K562 (cell line): ENCODE measurements around the gene APLP1. TPM values are rescaled to one million over a fixed set of nuclear protein-coding genes. Genes with fewer than 3 reads are reported as not detected.

Source experiments
- ATAC-seq: fragments of 200-7000 bp; cut with Tn5 transposase; 3 replicates; pipeline ENCODE4 v1.9.1; 2020; ENCODE audit warnings: moderate library complexity
- Bru-seq: library from RNA; stranded (reverse); fragments of 400-500 nt; gene quantifications from one replicate; lab custom pipeline; 2021; lab: Mats Ljungman, UMichigan
- BruChase-seq, 2 experiments: library from RNA; stranded (reverse); fragments of 400-500 nt; gene quantifications; one replicate each; lab custom pipeline; 2021; lab: Mats Ljungman, UMichigan
- BruUV-seq: library from RNA; stranded (reverse); fragments of 400-500 nt; replicated peaks from 2 replicates; lab custom pipeline; 2021; lab: Mats Ljungman, UMichigan
- CTCF ChIA-PET: fragments of 300-600 bp; formaldehyde crosslinking; extraction: SDS; loops from one replicate; lab custom pipeline; 2021; ENCODE audit warnings: low intra/inter-chr PET ratio; lab: Yijun Ruan, JAX
- POLR2A ChIA-PET: fragments of 300-600, 350-650 bp; sonication (Branson Sonifier 250); formaldehyde crosslinking; extraction: SDS; loops from one replicate; lab custom pipeline; 2021; ENCODE audit warnings: antibody characterized with exemption, inconsistent platforms; lab: Yijun Ruan, JAX
- DNase-seq, 4 experiments: peaks; one replicate each; pipeline versions ENCODE4 v3.0.0 to v3.0.0-alpha.2; 2011 to 2018; ENCODE audit warnings: low spot score in 3 of 4, mixed read lengths in 3 of 4; ENCODE audit errors: extremely low read depth in 1 of 4
- FAIRE-seq: peaks from 2 replicates; lab custom pipeline; 2011; peaks lifted over from hg19 to GRCh38; lab: Jason Lieb, UNC
- H2AFZ ChIP-seq: 2 replicates; pipeline ENCODE4 v1.6.0; 2011; ENCODE audit warnings: low read depth, low read length, control low read depth, inconsistent platforms
- H3K27ac ChIP-seq: fragments of 200-600 bp; 3 replicates; pipeline ENCODE4 v1.8.0; 2011; ENCODE audit warnings: low read depth, mild to moderate bottlenecking, control low read depth, inconsistent platforms, low read length, moderate library complexity, mixed read lengths; ENCODE audit errors: extremely low read depth
- H3K27me3 ChIP-seq, 2 experiments: fragments of 300-600 bp in 1 of 2; 2 replicates in 1 of 2; 3 replicates in 1 of 2; pipeline versions ENCODE4 v1.6.0 to v1.8.0; 2011; ENCODE audit warnings: inconsistent platforms in 2 of 2, low read length in 2 of 2, mild to moderate bottlenecking in 1 of 2, mixed read lengths in 1 of 2, moderate library complexity in 1 of 2; ENCODE audit not compliant: control insufficient read depth in 2 of 2, insufficient read depth in 2 of 2
- H3K36me3 ChIP-seq: fragments of 300-600 bp; 3 replicates; pipeline ENCODE4 v1.8.0; 2011; ENCODE audit warnings: mild to moderate bottlenecking, low read length, inconsistent platforms; ENCODE audit not compliant: control insufficient read depth, insufficient read depth
- H3K4me1 ChIP-seq, 2 experiments: fragments of 200-600 bp in 1 of 2; replicated peaks in 1 of 2; 2 replicates in 1 of 2; 3 replicates in 1 of 2; pipeline versions ENCODE4 v1.5.1 to v1.8.0; 2011; ENCODE audit warnings: inconsistent platforms in 2 of 2, low read length in 2 of 2, mild to moderate bottlenecking in 1 of 2, mixed read lengths in 1 of 2, moderate library complexity in 1 of 2; ENCODE audit not compliant: control insufficient read depth in 2 of 2, insufficient read depth in 2 of 2
- H3K4me2 ChIP-seq: 2 replicates; pipeline ENCODE4 v1.6.1; 2011; ENCODE audit warnings: low read length, control low read depth, inconsistent platforms, mixed read lengths; ENCODE audit not compliant: insufficient read depth
- H3K4me3 ChIP-seq: fragments of 200-600 bp; sonication (generic), shearing (Covaris generic); 2 replicates; pipeline ENCODE4 v1.5.1; 2016; ENCODE audit warnings: control low read depth, inconsistent platforms
- H3K79me2 ChIP-seq: fragments of 200-600 bp; 3 replicates; pipeline ENCODE4 v1.8.0; 2011; ENCODE audit warnings: low read length, inconsistent platforms; ENCODE audit not compliant: control insufficient read depth, insufficient read depth
- H3K9ac ChIP-seq, 2 experiments: 2 replicates each; pipeline versions ENCODE4 v1.6.0 to v1.6.1; 2011; ENCODE audit warnings: low read depth in 2 of 2, low read length in 2 of 2, control low read depth in 1 of 2, inconsistent platforms in 1 of 2, mild to moderate bottlenecking in 1 of 2, mixed read lengths in 1 of 2; ENCODE audit not compliant: insufficient read depth in 1 of 2
- H3K9me1 ChIP-seq: one replicate; pipeline ENCODE4 v1.6.0; 2011; ENCODE audit warnings: inconsistent platforms, mild to moderate bottlenecking, low read length, moderate library complexity; ENCODE audit not compliant: control insufficient read depth, insufficient read depth
- H3K9me3 ChIP-seq: replicated peaks from 2 replicates; pipeline ENCODE4 v1.5.1; 2011; ENCODE audit warnings: low read depth, low read length, inconsistent platforms; ENCODE audit not compliant: control insufficient read depth, insufficient read depth
- H4K20me1 ChIP-seq: replicated peaks from 2 replicates; pipeline ENCODE4 v1.6.1; 2011; ENCODE audit warnings: low read length, inconsistent platforms, mixed read lengths; ENCODE audit not compliant: control insufficient read depth, insufficient read depth
- ATF7 ChIP-seq: fragments of 450-650 bp; IDR thresholded peaks from 2 replicates; pipeline ENCODE4 v1.7.1; 2014; ENCODE audit warnings: mild to moderate bottlenecking, moderate library complexity
- CXXC5 ChIP-seq: fragments of 250-450 bp; sonication (Bioruptor Pico); IDR thresholded peaks from 2 replicates; pipeline ENCODE4 v1.8.0; 2022; ENCODE audit warnings: inconsistent platforms, mild to moderate bottlenecking, moderate library complexity
- DDX20 ChIP-seq: fragments of 450-650 bp; IDR thresholded peaks from 2 replicates; pipeline ENCODE4 v1.6.1; 2016; ENCODE audit warnings: missing genetic modification characterization, low read depth, mild to moderate bottlenecking, missing compliant biosample characterization, moderate library complexity
- PCBP2 ChIP-seq: fragments of 200-400 bp; formaldehyde crosslinking; IDR thresholded peaks from 2 replicates; pipeline ENCODE4 v1.6.1; 2018; ENCODE audit warnings: low read length, low read depth, mild to moderate bottlenecking, moderate library complexity; ENCODE audit not compliant: poor library complexity, severe bottlenecking
- ZC3H4 ChIP-seq: sonication (generic); formaldehyde crosslinking; IDR thresholded peaks from 2 replicates; pipeline ENCODE4 v1.9.0; 2021; ENCODE audit warnings: missing genetic modification reagents, borderline replicate concordance
- ZFP36 ChIP-seq: fragments of 150-350 bp; IDR thresholded peaks from 2 replicates; pipeline ENCODE4 v1.6.1; 2018; ENCODE audit warnings: low read length, low read depth; ENCODE audit not compliant: partially characterized antibody
- WGBS: fragments of 100-300 bp; shearing (Covaris generic); methylation state at CpG from one replicate; pipeline ENCODE4 v1.1.6; 2016; ENCODE audit warnings: low coverage, mixed read lengths; ENCODE audit not compliant: insufficient coverage; ENCODE audit errors: missing lambda C conversion rate; 5-methylcytosine and 5-hydroxymethylcytosine counted together
- in situ Hi-C: fragments of 300-500 bp; cut with MboI; formaldehyde crosslinking; loops from 4 replicates; pipeline ENCODE4 v1.15.0; 2018; ENCODE audit warnings: inconsistent platforms, mixed read lengths
- intact Hi-C: fragments of 100-400 bp; cut with micrococcal nuclease; formaldehyde crosslinking; loops from 2 replicates; pipeline ENCODE4 v1.14.2; 2022
- long read RNA-seq, 3 experiments: library from polyadenylated mRNA in 2 of 3; library from RNA in 1 of 3; unstranded in 2 of 3; stranded (forward) in 1 of 3; transcript quantifications; one replicate each; pipeline ENCODE4 v2.0.0, GENCODE V29; 2019 to 2022
- polyA minus RNA-seq, 3 experiments: library from RNA; depleted of rRNA, polyadenylated mRNA; stranded (reverse); fragments of >200 nt; gene quantifications; 2 replicates each; pipeline ENCODE4 v1.2.3, GENCODE V29; 2011
- polyA plus RNA-seq, 8 experiments: library from polyadenylated mRNA; depleted of rRNA in 4 of 8; stranded (reverse) in 5 of 8; unstranded in 3 of 8; fragments of >200 nt; fragmentation: Nextera tagmentation in 2 of 8; fragmentation: Illumina TruSeq in 1 of 8; extraction: Ambion mirVana in 2 of 8; extraction: Trizol in 1 of 8; gene quantifications; 2 replicates each; pipeline versions ENCODE4 v1.2.1 to v1.2.3, GENCODE V29; 2011 to 2014; ENCODE audit warnings: inconsistent platforms in 1 of 8, missing spikeins in 1 of 8
- total RNA-seq, 7 experiments: library from RNA; depleted of rRNA in 6 of 7; stranded (reverse); fragments of >200 nt in 6 of 7; fragmentation: Illumina TruSeq in 2 of 7; extraction: Trizol in 2 of 7; gene quantifications; 2 replicates each; pipeline versions ENCODE4 v1.2.1 to v1.2.3, GENCODE V29; 2011 to 2021; ENCODE audit warnings: low replicate concordance in 1 of 7
- TF ChIP-seq, protein P1 (sequence below), 2 experiments: fragments of 200-800 bp in 1 of 2; sonication (Bioruptor generic) in 1 of 2; sonication (generic) in 1 of 2; formaldehyde crosslinking in 1 of 2; IDR thresholded peaks in 1 of 2; conservative IDR thresholded peaks in 1 of 2; 2 replicates each; pipeline versions ENCODE4 v1.5.0 to v1.6.1; 2016 to 2020; ENCODE audit warnings: missing compliant biosample characterization in 1 of 2, missing genetic modification characterization in 1 of 2, missing genetic modification reagents in 1 of 2
- TF ChIP-seq, protein P2 (sequence below), 3 experiments: fragments of 200-800 bp in 1 of 3; sonication (Bioruptor generic) in 1 of 3; sonication (generic) in 1 of 3; formaldehyde crosslinking in 1 of 3; IDR thresholded peaks; 2 replicates each; pipeline versions ENCODE4 v1.6.1 to v1.8.0; 2016 to 2022; ENCODE audit warnings: mild to moderate bottlenecking in 2 of 3, missing compliant biosample characterization in 2 of 3, missing genetic modification characterization in 2 of 3, missing genetic modification reagents in 1 of 3

Gene APLP1
- total RNA-seq (2011; cell fraction: chromatin; rRNA removed; ENCODE audit: low replicate concordance) = 3.3 and 19.3 TPM in 2 replicates
- total RNA-seq (2011; cell fraction: nucleolus; rRNA removed) = 8.6 and 11.2 TPM in 2 replicates
- 7.1 and 7.3 TPM in 2 replicates for total RNA-seq (2011; cell fraction: nucleoplasm; rRNA removed)
- total RNA-seq (2014; rRNA removed) = 5.8 and 9.0 TPM in 2 replicates
- total RNA-seq (2014; rRNA removed; fragmentation: Illumina TruSeq; extraction: Trizol) = 2.3 and 3.0 TPM in 2 replicates
- total RNA-seq (2015; rRNA removed; fragmentation: Illumina TruSeq; extraction: Trizol) = 1.4 and 3.3 TPM in 2 replicates
- total RNA-seq (2021) = 6.9 and 9.9 TPM in 2 replicates
- polyA plus RNA-seq (2011; rRNA removed) = 4.7 and 8.9 TPM in 2 replicates
- 6.1 and 8.3 TPM in 2 replicates for polyA plus RNA-seq (2011; cell fraction: cytosol; rRNA removed)
- 16.1 and 16.8 TPM in 2 replicates for polyA plus RNA-seq (2011; cell fraction: nucleus; rRNA removed)
- 8.7 and 13.6 TPM in 2 replicates for polyA plus RNA-seq (2012)
- 6.6 and 7.8 TPM in 2 replicates for polyA plus RNA-seq (2014; fragmentation: Illumina TruSeq; extraction: Trizol)
- under 1 TPM; 0.69 to 0.87 TPM for polyA plus RNA-seq (2014; fragmentation: Nextera tagmentation; extraction: Ambion mirVana)
- 6.0 and 8.2 TPM in 2 replicates for polyA plus RNA-seq (2014; rRNA removed)
- 1.1 and 1.4 TPM in 2 replicates for polyA minus RNA-seq (2011; rRNA and poly(A)+ RNA removed)
- polyA minus RNA-seq (2011; cell fraction: cytosol; rRNA and poly(A)+ RNA removed) = 2.1 and 4.9 TPM in 2 replicates
- polyA minus RNA-seq (2011; cell fraction: nucleus; rRNA and poly(A)+ RNA removed) = 4.7 and 6.4 TPM in 2 replicates
- Bru-seq, nascent RNA = percentile 34 among the genes with signal in this experiment
- BruChase-seq, experiment 1, labeled RNA remaining after a 2-hour chase = percentile 29 among the genes with signal in this experiment
- BruChase-seq, experiment 2, labeled RNA remaining after a 6-hour chase = percentile 30 among the genes with signal in this experiment
- long read RNA-seq, experiment 1, partial matches to known transcripts = 3 of 9 reads
- long read RNA-seq, experiment 1, other reads (novel, unspliced or antisense) = 6 of 9 reads
- long read RNA-seq, experiment 2, partial matches to known transcripts = 1 of 3 reads
- long read RNA-seq, experiment 2, other reads (novel, unspliced or antisense) = 2 of 3 reads
- long read RNA-seq, experiment 3, partial matches to known transcripts = 0 of 3 reads
- long read RNA-seq, experiment 3, other reads (novel, unspliced or antisense) = 3 of 3 reads

DNA sequence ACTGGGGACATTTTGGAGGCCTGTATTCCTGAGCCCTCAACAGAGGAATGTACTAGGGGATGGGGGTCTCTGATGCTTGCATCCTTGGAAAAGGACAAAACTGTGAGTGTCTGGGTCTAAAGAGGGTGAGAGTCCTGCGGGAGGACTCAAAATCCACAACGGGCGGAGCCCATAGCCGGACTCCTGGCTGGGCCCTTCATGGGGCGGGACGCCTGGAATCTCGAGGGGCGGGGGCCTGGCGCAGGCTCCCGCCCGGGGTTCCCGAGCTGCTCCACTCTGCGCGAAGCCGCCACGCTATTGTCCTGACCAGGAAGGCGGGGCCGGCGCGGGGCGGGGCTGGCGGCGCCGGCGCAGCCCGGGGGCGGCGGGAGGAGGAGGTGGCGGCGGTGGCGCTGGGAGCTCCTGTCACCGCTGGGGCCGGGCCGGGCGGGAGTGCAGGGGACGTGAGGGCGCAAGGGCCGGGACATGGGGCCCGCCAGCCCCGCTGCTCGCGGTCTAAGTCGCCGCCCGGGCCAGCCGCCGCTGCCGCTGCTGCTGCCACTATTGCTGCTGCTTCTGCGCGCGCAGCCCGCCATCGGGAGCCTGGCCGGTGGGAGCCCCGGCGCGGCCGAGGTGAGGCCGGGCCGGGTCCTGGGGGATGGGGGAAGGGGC lies at the start of gene APLP1:
Gene APLP1, plus strand, starts transcription at position 403 of the 651 bp plus-strand sequence. Its CDS starts 63 bp downstream, at position 466.
- peak within 1 kb of the TSS; percentile 96 for H2AFZ ChIP-seq
- no TSS peak for BruUV-seq
- peaks cover 0 to 5% of the 10 kb centered on the region in 2 experiments; a peak in 1 of 5 replicates for H3K27me3 ChIP-seq
- in situ Hi-C loops = no loop called here
- H3K9me3 ChIP-seq = no peaks in the 10 kb centered on the region
- no peaks in the 10 kb centered on the region for H3K36me3 ChIP-seq
- H3K27ac ChIP-seq = no peak within 1 kb of the TSS
- ATAC-seq = peak; percentile 82
- peak within 1 kb of the TSS; percentile 86 for H3K4me2 ChIP-seq
- peaks cover 4% of the 10 kb centered on the region; the same call in 1 of the 2 replicates for H4K20me1 ChIP-seq
- peak; percentile 76 to 91 (median 86) for DNase-seq
- ChIA-PET CTCF (no interaction called here), POLR2A (no interaction called here)
- no peaks in the 10 kb centered on the region for H3K9me1 ChIP-seq
- peaks cover 20 to 45% of the 10 kb centered on the region in 2 experiments for H3K4me1 ChIP-seq
- intact Hi-C loops = no loop called here
- FAIRE-seq = no peak
- H3K79me2 ChIP-seq = no peaks in the 10 kb centered on the region
- H3K4me3 ChIP-seq = peak within 1 kb of the TSS; percentile 36; the same call in 1 of the 2 replicates
- 3% methylated on average over 11 of the region's 60 CpGs for WGBS
- H3K9ac ChIP-seq = peak within 1 kb of the TSS in 1 of 2 experiments; percentile 72; a peak in 2 of 4 replicates
- TF ChIP-seq, protein P1, sequence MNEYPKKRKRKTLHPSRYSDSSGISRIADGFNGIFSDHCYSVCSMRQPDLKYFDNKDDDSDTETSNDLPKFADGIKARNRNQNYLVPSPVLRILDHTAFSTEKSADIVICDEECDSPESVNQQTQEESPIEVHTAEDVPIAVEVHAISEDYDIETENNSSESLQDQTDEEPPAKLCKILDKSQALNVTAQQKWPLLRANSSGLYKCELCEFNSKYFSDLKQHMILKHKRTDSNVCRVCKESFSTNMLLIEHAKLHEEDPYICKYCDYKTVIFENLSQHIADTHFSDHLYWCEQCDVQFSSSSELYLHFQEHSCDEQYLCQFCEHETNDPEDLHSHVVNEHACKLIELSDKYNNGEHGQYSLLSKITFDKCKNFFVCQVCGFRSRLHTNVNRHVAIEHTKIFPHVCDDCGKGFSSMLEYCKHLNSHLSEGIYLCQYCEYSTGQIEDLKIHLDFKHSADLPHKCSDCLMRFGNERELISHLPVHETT (CRISPR knock-in tag; conservative IDR thresholded peaks at IDR 0.05 in 1 of 2, IDR thresholded peaks at IDR 0.05 in 1 of 2) = peak in 1 of 2 experiments; percentile 45; a peak in 1 of 4 replicates
- TF ChIP-seq DDX20 = no peak
- no peak for TF ChIP-seq ZC3H4 (CRISPR knock-in tag)
- no peak for TF ChIP-seq ATF7
- TF ChIP-seq ZFP36 = peak; percentile 18
- TF ChIP-seq, protein P2, sequence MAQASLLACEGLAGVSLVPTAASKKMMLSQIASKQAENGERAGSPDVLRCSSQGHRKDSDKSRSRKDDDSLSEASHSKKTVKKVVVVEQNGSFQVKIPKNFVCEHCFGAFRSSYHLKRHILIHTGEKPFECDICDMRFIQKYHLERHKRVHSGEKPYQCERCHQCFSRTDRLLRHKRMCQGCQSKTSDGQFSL (CRISPR knock-in tag; IDR thresholded peaks at IDR 0.05) = no peak
- TF ChIP-seq, protein P2 (tag; IDR thresholded peaks at IDR 0.05) = no peak
- TF ChIP-seq CXXC5 = peak; percentile 74
- no peak for TF ChIP-seq PCBP2
